ENCODE measurements around the gene PARP16. TPM values are rescaled to one million over a fixed set of nuclear protein-coding genes. Genes with fewer than 3 reads are reported as not detected.
A peak's percentile ranks its signal among the peaks of the same experiment; 100 is the strongest.

Gene PARP16
- total RNA-seq, 1 donor from 2014 or later, result 8.7 TPM

GRCh38 chr15:65211482-65211982, 75.2 kb downstream of the PARP16 start:
- Mint-ChIP-seq H3K27me3 (ENCODE audit: low read depth) (no peaks in the 10 kb centered on the region), H3K36me3 (ENCODE audit: low read depth) (no peaks in the 10 kb centered on the region), H3K4me3 (ENCODE audit: unreplicated experiment) (no peak overlapping the region), H3K9me3 (ENCODE audit: low read depth) (no peaks in the 10 kb centered on the region), H3K27ac (ENCODE audit: unreplicated experiment) (peak overlapping the region; percentile 61), H3K4me1 (ENCODE audit: low read depth) (peaks cover 28% of the 10 kb centered on the region)
- no peak for TF ChIP-seq CTCF (IDR thresholded peaks at IDR 0.05)
- DNase-seq (ENCODE audit: low spot score), result no peak

DNA sequence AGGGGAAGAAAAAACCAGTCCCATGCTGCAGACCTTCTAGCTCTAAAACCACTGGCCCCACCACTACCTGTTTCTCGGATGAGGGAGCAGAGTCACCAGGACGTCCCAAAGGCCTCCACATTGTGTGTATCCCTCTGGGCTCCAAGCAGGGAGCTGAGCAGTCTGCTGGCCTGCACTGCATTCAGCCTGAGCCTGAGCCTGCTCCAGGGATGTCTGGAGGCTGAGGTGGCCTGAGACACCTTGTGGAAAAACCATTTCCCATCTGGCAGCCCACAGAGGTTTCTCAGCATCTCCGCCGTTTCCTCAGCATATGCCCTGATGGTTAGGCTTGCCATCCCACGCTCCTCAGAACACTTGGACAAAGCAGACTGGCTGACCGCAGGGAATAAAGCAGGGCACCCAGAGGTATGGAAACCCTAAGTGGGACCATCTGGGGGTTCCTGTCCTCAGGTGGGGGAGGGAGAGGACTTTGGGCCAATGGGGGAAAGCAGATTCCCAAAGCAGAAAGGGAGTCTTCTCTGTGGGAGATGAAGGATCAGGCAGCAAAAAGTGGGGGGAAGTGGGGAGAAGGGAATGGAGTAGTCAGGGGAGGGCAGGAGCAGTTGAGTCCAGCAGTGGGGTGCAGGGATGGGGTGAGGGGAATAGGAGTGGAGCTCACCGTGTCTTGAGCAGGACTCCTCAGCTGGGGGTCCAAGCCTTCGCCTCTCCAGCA, 75.8 kb downstream of the PARP16 start, which contains the start of gene CILP:
CILP (minus strand) TSS at position 704 of the 712 bp plus-strand sequence. CDS start 1,718 bp downstream, outside the sequence.
- Mint-ChIP-seq H3K36me3 (ENCODE audit: low read depth) (no peaks in the 10 kb centered on the region), H3K4me1 (ENCODE audit: low read depth) (peaks cover 28% of the 10 kb centered on the region), H3K27ac (ENCODE audit: unreplicated experiment) (peak within 1 kb of the TSS; percentile 61), H3K27me3 (ENCODE audit: low read depth) (no peaks in the 10 kb centered on the region), H3K9me3 (ENCODE audit: low read depth) (no peaks in the 10 kb centered on the region), H3K4me3 (ENCODE audit: unreplicated experiment) (no peak within 1 kb of the TSS)
- no peak for TF ChIP-seq CTCF (IDR thresholded peaks at IDR 0.05)
- no peak for DNase-seq (ENCODE audit: low spot score)

GRCh38 chr15:65209701-65210643, 76.7 kb downstream of the PARP16 start:
- TF ChIP-seq CTCF (IDR thresholded peaks at IDR 0.05), result no peak
- Mint-ChIP-seq H3K36me3 (ENCODE audit: low read depth) (no peaks in the 10 kb centered on the region), H3K9me3 (ENCODE audit: low read depth) (no peaks in the 10 kb centered on the region), H3K27me3 (ENCODE audit: low read depth) (peaks cover 3% of the 10 kb centered on the region), H3K27ac (ENCODE audit: unreplicated experiment) (no peak overlapping the region), H3K4me3 (ENCODE audit: unreplicated experiment) (no peak overlapping the region), H3K4me1 (ENCODE audit: low read depth) (peaks cover 28% of the 10 kb centered on the region)
- no peak for DNase-seq (ENCODE audit: low spot score)

DNA sequence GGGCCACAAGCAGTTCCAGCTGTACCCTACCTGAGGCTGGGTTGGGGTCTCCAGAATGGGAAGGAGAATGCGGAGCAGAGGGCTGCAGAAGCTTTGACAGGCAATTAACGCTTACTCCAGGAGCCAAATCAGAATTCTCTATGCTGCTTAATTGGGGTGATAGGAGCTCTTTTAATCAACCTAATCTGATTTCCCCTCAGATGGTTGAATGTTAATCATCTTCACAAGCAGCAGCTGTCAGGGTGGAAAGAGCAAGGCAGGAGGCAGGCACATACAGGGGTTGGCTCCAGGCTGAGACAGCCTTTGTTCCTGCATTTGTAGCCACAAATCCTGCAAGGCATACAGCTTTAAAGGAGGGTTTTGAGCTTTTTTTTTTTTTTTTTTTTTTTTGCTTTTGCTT, 78.0 kb downstream of the PARP16 start:
- Mint-ChIP-seq H3K4me3 (ENCODE audit: unreplicated experiment) (no peak overlapping the region), H3K4me1 (ENCODE audit: low read depth) (peaks cover 28% of the 10 kb centered on the region), H3K9me3 (ENCODE audit: low read depth) (no peaks in the 10 kb centered on the region), H3K27ac (ENCODE audit: unreplicated experiment) (no peak overlapping the region), H3K27me3 (ENCODE audit: low read depth) (peaks cover 4% of the 10 kb centered on the region), H3K36me3 (ENCODE audit: low read depth) (no peaks in the 10 kb centered on the region)
- no peak for TF ChIP-seq CTCF (IDR thresholded peaks at IDR 0.05)
- DNase-seq (ENCODE audit: low spot score), result no peak

Other genes with a start within 250 kb of the PARP16 start
- not detected in 3 replicates for gene SLC51B, start 241.5 kb downstream of the PARP16 start, total RNA-seq
- 1.7 to 13.1 TPM (median 12.7 TPM) in 3 replicates for gene RASL12, start 218.9 kb downstream of the PARP16 start, total RNA-seq
- not detected in 3 replicates for gene KBTBD13, start 210.1 kb downstream of the PARP16 start, total RNA-seq
- 2.3 to 4.8 TPM (median 2.5 TPM) in 3 replicates for gene UBAP1L, start 171.7 kb downstream of the PARP16 start, total RNA-seq
- gene PDCD7, start 153.1 kb downstream of the PARP16 start, total RNA-seq, result 14.7 to 24.5 TPM (median 15.1 TPM) in 3 replicates
- 40.7 to 41.9 TPM (median 41.4 TPM) in 3 replicates for gene CLPX, start 101.5 kb downstream of the PARP16 start, total RNA-seq
- gene CILP, start 75.4 kb downstream of the PARP16 start, total RNA-seq, result 0.17 to 0.22 TPM (median 0.21 TPM) in 3 replicates
- not detected in 3 replicates for gene RNU5A-1, start 9.2 kb upstream of the PARP16 start, total RNA-seq
- gene RNU5B-1, start 17.8 kb upstream of the PARP16 start, total RNA-seq, result 11.4 TPM in 1 of 3 replicates, not detected in the others
- 0.13 to 0.31 TPM (median 0.27 TPM) in 3 replicates for gene IGDCC3, start 91.1 kb upstream of the PARP16 start, total RNA-seq
- 41.4 to 48.6 TPM (median 47.2 TPM) in 3 replicates for gene IGDCC4, start 136.1 kb upstream of the PARP16 start, total RNA-seq
- 26.5 to 31.8 TPM (median 31.3 TPM) in 3 replicates for gene DPP8, start 230.8 kb upstream of the PARP16 start, total RNA-seq
- gene HACD3, start 243.6 kb upstream of the PARP16 start, total RNA-seq, result 68.2 to 80.4 TPM (median 69.9 TPM) in 3 replicates